ENCODE data around the gene IFFO2. TPM values are rescaled to one million over a fixed set of nuclear protein-coding genes. Genes with fewer than 3 reads are reported as not detected.

Gene IFFO2
- total and polyA plus RNA-seq, 2 of the 13 experiments (the other 11 are each of a cell fraction or from before 2014, with no cell fraction given), result 7.3 to 16.7 TPM

DNA sequence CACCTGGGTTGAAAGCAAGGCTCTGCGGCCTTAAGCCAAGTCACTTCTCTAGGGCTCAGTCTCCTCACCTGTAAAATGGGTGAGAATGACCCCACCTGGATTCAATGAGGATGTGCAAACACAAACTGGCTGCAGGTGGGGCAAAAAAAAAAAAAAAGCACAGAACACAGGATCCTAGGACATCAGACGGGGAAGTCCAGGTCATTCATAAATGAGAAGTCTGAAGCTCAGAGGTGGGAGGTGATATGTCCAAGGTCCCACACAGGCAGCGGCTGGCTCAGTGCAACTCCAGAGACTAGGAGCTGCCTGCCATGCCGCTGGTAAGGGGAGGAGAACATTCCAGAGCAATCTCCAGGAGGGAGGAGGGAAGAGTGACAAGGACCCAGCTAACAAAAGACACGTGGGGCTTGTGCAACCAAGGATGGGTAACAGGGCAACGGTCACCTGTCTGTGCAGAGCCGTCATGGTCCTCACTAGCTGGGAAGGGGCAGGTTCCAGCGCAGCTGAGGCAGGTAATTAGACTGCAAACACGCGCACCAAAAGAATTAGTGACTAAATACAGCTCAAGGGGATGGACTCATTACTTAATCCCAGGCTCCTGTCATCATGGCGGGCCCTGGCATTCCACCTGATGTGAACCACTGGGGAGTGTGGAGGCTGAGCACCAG is 19.5 kb downstream of the IFFO2 start (continued):
- no peak for TF ChIP-seq BCLAF1 (IDR thresholded peaks at IDR 0.05)
- 0 out of 2 replicates have a peak, but pooled peaks have one; percentile 66 for TF ChIP-seq ZNF678 (CRISPR knock-in tag; IDR thresholded peaks at IDR 0.05)
- TF ChIP-seq MIXL1 (CRISPR knock-in tag; IDR thresholded peaks at IDR 0.05), result peak; percentile 41; the same call in 1 of the 2 replicates
- TF ChIP-seq, protein P1, sequence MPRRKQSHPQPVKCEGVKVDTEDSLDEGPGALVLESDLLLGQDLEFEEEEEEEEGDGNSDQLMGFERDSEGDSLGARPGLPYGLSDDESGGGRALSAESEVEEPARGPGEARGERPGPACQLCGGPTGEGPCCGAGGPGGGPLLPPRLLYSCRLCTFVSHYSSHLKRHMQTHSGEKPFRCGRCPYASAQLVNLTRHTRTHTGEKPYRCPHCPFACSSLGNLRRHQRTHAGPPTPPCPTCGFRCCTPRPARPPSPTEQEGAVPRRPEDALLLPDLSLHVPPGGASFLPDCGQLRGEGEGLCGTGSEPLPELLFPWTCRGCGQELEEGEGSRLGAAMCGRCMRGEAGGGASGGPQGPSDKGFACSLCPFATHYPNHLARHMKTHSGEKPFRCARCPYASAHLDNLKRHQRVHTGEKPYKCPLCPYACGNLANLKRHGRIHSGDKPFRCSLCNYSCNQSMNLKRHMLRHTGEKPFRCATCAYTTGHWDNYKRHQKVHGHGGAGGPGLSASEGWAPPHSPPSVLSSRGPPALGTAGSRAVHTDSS (CRISPR knock-in tag; conservative IDR thresholded peaks at IDR 0.05), result no peak
- no peak for TF ChIP-seq ZNF251 (CRISPR knock-in tag; IDR thresholded peaks at IDR 0.05)
- peak; percentile 52 for TF ChIP-seq SKI (IDR thresholded peaks at IDR 0.05; ENCODE audit: partially characterized antibody)
- TF ChIP-seq MYNN (CRISPR knock-in tag; IDR thresholded peaks at IDR 0.05; ENCODE audit: low read depth), result no peak
- TF ChIP-seq, protein P2, sequence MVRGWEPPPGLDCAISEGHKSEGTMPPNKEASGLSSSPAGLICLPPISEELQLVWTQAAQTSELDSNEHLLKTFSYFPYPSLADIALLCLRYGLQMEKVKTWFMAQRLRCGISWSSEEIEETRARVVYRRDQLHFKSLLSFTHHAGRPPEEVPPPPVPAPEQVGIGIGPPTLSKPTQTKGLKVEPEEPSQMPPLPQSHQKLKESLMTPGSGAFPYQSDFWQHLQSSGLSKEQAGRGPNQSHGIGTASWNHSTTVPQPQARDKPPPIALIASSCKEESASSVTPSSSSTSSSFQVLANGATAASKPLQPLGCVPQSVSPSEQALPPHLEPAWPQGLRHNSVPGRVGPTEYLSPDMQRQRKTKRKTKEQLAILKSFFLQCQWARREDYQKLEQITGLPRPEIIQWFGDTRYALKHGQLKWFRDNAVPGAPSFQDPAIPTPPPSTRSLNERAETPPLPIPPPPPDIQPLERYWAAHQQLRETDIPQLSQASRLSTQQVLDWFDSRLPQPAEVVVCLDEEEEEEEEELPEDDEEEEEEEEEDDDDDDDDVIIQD (CRISPR knock-in tag; IDR thresholded peaks at IDR 0.05; ENCODE audit: low read depth), result no peak
- TF ChIP-seq, protein P3, sequence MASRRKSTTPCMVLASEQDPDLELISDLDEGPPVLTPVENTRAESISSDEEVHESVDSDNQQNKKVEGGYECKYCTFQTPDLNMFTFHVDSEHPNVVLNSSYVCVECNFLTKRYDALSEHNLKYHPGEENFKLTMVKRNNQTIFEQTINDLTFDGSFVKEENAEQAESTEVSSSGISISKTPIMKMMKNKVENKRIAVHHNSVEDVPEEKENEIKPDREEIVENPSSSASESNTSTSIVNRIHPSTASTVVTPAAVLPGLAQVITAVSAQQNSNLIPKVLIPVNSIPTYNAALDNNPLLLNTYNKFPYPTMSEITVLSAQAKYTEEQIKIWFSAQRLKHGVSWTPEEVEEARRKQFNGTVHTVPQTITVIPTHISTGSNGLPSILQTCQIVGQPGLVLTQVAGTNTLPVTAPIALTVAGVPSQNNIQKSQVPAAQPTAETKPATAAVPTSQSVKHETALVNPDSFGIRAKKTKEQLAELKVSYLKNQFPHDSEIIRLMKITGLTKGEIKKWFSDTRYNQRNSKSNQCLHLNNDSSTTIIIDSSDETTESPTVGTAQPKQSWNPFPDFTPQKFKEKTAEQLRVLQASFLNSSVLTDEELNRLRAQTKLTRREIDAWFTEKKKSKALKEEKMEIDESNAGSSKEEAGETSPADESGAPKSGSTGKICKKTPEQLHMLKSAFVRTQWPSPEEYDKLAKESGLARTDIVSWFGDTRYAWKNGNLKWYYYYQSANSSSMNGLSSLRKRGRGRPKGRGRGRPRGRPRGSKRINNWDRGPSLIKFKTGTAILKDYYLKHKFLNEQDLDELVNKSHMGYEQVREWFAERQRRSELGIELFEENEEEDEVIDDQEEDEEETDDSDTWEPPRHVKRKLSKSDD (CRISPR knock-in tag; IDR thresholded peaks at IDR 0.05; ENCODE audit: low read depth), result peak; percentile 87
- TF ChIP-seq ZMYM2 (CRISPR knock-in tag; IDR thresholded peaks at IDR 0.05), result peak; percentile 84
- no peak for TF ChIP-seq EHMT2 (IDR thresholded peaks at IDR 0.05; ENCODE audit: borderline replicate concordance, low read depth, low read length)
- TF ChIP-seq ZC3H13 (CRISPR knock-in tag; IDR thresholded peaks at IDR 0.05), result no peak
- TF ChIP-seq SSRP1 (CRISPR knock-in tag; IDR thresholded peaks at IDR 0.05), result no peak
- TF ChIP-seq, protein P4, sequence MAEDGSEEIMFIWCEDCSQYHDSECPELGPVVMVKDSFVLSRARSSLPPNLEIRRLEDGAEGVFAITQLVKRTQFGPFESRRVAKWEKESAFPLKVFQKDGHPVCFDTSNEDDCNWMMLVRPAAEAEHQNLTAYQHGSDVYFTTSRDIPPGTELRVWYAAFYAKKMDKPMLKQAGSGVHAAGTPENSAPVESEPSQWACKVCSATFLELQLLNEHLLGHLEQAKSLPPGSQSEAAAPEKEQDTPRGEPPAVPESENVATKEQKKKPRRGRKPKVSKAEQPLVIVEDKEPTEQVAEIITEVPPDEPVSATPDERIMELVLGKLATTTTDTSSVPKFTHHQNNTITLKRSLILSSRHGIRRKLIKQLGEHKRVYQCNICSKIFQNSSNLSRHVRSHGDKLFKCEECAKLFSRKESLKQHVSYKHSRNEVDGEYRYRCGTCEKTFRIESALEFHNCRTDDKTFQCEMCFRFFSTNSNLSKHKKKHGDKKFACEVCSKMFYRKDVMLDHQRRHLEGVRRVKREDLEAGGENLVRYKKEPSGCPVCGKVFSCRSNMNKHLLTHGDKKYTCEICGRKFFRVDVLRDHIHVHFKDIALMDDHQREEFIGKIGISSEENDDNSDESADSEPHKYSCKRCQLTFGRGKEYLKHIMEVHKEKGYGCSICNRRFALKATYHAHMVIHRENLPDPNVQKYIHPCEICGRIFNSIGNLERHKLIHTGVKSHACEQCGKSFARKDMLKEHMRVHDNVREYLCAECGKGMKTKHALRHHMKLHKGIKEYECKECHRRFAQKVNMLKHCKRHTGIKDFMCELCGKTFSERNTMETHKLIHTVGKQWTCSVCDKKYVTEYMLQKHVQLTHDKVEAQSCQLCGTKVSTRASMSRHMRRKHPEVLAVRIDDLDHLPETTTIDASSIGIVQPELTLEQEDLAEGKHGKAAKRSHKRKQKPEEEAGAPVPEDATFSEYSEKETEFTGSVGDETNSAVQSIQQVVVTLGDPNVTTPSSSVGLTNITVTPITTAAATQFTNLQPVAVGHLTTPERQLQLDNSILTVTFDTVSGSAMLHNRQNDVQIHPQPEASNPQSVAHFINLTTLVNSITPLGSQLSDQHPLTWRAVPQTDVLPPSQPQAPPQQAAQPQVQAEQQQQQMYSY (CRISPR knock-in tag; IDR thresholded peaks at IDR 0.05), result peak; percentile 47; the same call in 1 of the 2 replicates
- TF ChIP-seq ZNF382 (CRISPR knock-in tag; IDR thresholded peaks at IDR 0.05; ENCODE audit: borderline replicate concordance), result no peak
- no peak for TF ChIP-seq ZNF569 (CRISPR knock-in tag; IDR thresholded peaks at IDR 0.05; ENCODE audit: borderline replicate concordance)
- no peak for TF ChIP-seq TOE1 (CRISPR knock-in tag; IDR thresholded peaks at IDR 0.05)
